Retina (tissue), 1 donor: Measurements from ENCODE around the gene PPCDC.
"Not testable (repeated sequence)": the region's sequence is repeated elsewhere in the genome, so short reads cannot be mapped to it uniquely, and the experiment has no call there.

ENCODE experiments used
- DNase-seq: peaks from one replicate; pipeline ENCODE4 v3.0.0-alpha.2; 2016

The PPCDC gene

GRCh38 chr15:75070674-75071073 lies 47.3 kb downstream of the PPCDC start:
- no peak for DNase-seq

- no peak for DNase-seq
These were observed 49.8 kb downstream of the PPCDC start for GRCh38 chr15:75073197-75073596.

- DNase-seq, result no peak
These were observed 52.9 kb downstream of the PPCDC start for GRCh38 chr15:75076277-75076676.

GRCh38 chr15:75077551-75077961 lies 54.2 kb downstream of the PPCDC start:
- not testable (repeated sequence) for DNase-seq

GRCh38 chr15:75081150-75081549 lies 57.8 kb downstream of the PPCDC start:
- DNase-seq, result no peak

- no peak for DNase-seq
These were observed 59.3 kb downstream of the PPCDC start for GRCh38 chr15:75082689-75083088.

GRCh38 chr15:75085708-75086107 lies 62.3 kb downstream of the PPCDC start:
- DNase-seq, result not testable (repeated sequence)

GRCh38 chr15:75089456-75090387 lies 66.3 kb downstream of the PPCDC start:
- no peak for DNase-seq

- no peak for DNase-seq
These were observed 67.0 kb downstream of the PPCDC start for GRCh38 chr15:75090388-75090734.

- DNase-seq, result no peak
These were observed 68.4 kb downstream of the PPCDC start for GRCh38 chr15:75091814-75092213.

GRCh38 chr15:75094961-75095478 lies 71.6 kb downstream of the PPCDC start:
- not testable (repeated sequence) for DNase-seq

GRCh38 chr15:75095594-75095993 lies 72.2 kb downstream of the PPCDC start:
- DNase-seq, result no peak

GRCh38 chr15:75097939-75098338 lies 74.5 kb downstream of the PPCDC start:
- no peak for DNase-seq

- DNase-seq, result no peak
These were observed 75.0 kb downstream of the PPCDC start for GRCh38 chr15:75098404-75098803.
